Measurements from ENCODE around the gene TRHDE.

DNA sequence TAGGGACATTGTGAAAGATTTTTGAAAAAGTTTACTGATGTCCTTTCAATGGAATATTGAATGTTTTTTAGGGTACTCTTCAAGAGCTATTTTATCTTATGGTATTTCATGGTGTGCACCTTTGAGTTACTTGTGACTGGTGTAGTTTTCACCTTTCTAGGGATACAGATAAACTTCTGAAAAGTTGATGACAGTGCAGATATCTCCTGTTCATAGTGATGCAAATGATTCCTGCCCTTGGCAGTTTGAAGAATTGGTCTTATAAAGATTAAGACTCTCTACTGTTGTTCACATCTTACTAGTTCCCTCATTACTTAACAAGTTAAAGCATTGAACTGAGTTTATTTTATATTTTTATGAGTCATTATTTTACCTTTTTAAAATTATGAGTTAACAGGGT, 408.9 kb downstream of the TRHDE start:
- TF ChIP-seq, protein P1, sequence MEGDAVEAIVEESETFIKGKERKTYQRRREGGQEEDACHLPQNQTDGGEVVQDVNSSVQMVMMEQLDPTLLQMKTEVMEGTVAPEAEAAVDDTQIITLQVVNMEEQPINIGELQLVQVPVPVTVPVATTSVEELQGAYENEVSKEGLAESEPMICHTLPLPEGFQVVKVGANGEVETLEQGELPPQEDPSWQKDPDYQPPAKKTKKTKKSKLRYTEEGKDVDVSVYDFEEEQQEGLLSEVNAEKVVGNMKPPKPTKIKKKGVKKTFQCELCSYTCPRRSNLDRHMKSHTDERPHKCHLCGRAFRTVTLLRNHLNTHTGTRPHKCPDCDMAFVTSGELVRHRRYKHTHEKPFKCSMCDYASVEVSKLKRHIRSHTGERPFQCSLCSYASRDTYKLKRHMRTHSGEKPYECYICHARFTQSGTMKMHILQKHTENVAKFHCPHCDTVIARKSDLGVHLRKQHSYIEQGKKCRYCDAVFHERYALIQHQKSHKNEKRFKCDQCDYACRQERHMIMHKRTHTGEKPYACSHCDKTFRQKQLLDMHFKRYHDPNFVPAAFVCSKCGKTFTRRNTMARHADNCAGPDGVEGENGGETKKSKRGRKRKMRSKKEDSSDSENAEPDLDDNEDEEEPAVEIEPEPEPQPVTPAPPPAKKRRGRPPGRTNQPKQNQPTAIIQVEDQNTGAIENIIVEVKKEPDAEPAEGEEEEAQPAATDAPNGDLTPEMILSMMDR (IDR thresholded peaks at IDR 0.05) = no peak
- no peak for TF ChIP-seq POLR2A (IDR thresholded peaks at IDR 0.05)
